Ectodermal cell (in vitro differentiated cells): ENCODE results near the gene NFRKB.
"Not testable (repeated sequence)": the region's sequence is repeated elsewhere in the genome, so short reads cannot be mapped to it uniquely, and the experiment has no call there.

ENCODE experiments used
- H3K27ac ChIP-seq: 2 replicates; pipeline ENCODE4 v1.7.0; 2013; ENCODE audit warnings: mild to moderate bottlenecking, low read depth, low read length; ENCODE audit not compliant: insufficient read depth, poor library complexity, severe bottlenecking
- H3K27me3 ChIP-seq: 2 replicates; pipeline ENCODE4 v1.7.0; 2013; ENCODE audit warnings: mild to moderate bottlenecking, low read length; ENCODE audit not compliant: insufficient read depth, control insufficient read depth, poor library complexity, severe bottlenecking
- H3K36me3 ChIP-seq: one replicate; pipeline ENCODE4 v1.7.0; 2013; ENCODE audit warnings: low read length; ENCODE audit not compliant: control insufficient read depth, insufficient read depth
- H3K4me1 ChIP-seq: one replicate; pipeline ENCODE4 v1.7.0; 2013; ENCODE audit warnings: low read length; ENCODE audit not compliant: control insufficient read depth, insufficient read depth
- H3K4me3 ChIP-seq: 2 replicates; pipeline ENCODE4 v1.7.0; 2013; ENCODE audit warnings: low read depth, low read length, control low read depth; ENCODE audit not compliant: insufficient read depth
- H3K9me3 ChIP-seq: 2 replicates; pipeline ENCODE4 v1.7.0; 2013; ENCODE audit warnings: mild to moderate bottlenecking, low read length, moderate library complexity; ENCODE audit not compliant: control insufficient read depth
- WGBS, 2 experiments: methylation state at CpG; one replicate each; pipeline ENCODE4 v1.1.7; 2013; ENCODE audit warnings: missing lambda C conversion rate in 2 of 2; 5-methylcytosine and 5-hydroxymethylcytosine counted together

The NFRKB gene

GRCh38 chr11:129896062-129896461, 684 bp upstream of the NFRKB start:
- Histone ChIP-seq H3K27me3 (no peaks in the 10 kb centered on the region), H3K36me3 (peaks cover 10% of the 10 kb centered on the region), H3K4me1 (peaks cover 12% of the 10 kb centered on the region), H3K9me3 (no peaks in the 10 kb centered on the region), H3K27ac (peak overlapping the region; percentile 19), H3K4me3 (peak overlapping the region; percentile 75)
- 90 to 94% methylated on average over 9 of the region's 9 CpGs for WGBS, 2 experiments

GRCh38 chr11:129894278-129895125, 876 bp downstream of the NFRKB start:
- Histone ChIP-seq H3K4me1 (peaks cover 12% of the 10 kb centered on the region), H3K36me3 (peaks cover 14% of the 10 kb centered on the region), H3K27me3 (no peaks in the 10 kb centered on the region), H3K27ac (no peak overlapping the region), H3K9me3 (no peaks in the 10 kb centered on the region), H3K4me3 (peak overlapping the region; percentile 75)
- 30 to 42% methylated on average over 11 to 13 of the region's 13 CpGs for WGBS, 2 experiments

- Histone ChIP-seq H3K36me3 (peaks cover 63% of the 10 kb centered on the region), H3K9me3 (no peaks in the 10 kb centered on the region), H3K4me1 (no peaks in the 10 kb centered on the region), H3K4me3 (no peak overlapping the region), H3K27ac (no peak overlapping the region), H3K27me3 (no peaks in the 10 kb centered on the region)
- WGBS, 2 experiments, result 92 to 96% methylated on average over 4 to 5 of the region's 5 CpGs
Observed at GRCh38 chr11:129888451-129888850, 6.9 kb downstream of the NFRKB start.

- no peak overlapping the region for H3K4me3 ChIP-seq
- H3K9me3 ChIP-seq, result no peaks in the 10 kb centered on the region
- H3K27me3 ChIP-seq, result no peaks in the 10 kb centered on the region
- H3K4me1 ChIP-seq, result no peaks in the 10 kb centered on the region
- no peak overlapping the region for H3K27ac ChIP-seq
- WGBS, 2 experiments, result 95 to 97% methylated on average over 11 of the region's 12 CpGs
- H3K36me3 ChIP-seq, result peaks cover 83% of the 10 kb centered on the region
Observed at GRCh38 chr11:129885381-129885780, 10.0 kb downstream of the NFRKB start.

GRCh38 chr11:129884581-129884980, 10.8 kb downstream of the NFRKB start:
- no peaks in the 10 kb centered on the region for H3K27me3 ChIP-seq
- H3K4me1 ChIP-seq, result no peaks in the 10 kb centered on the region
- H3K36me3 ChIP-seq, result peaks cover 83% of the 10 kb centered on the region
- no peak overlapping the region for H3K4me3 ChIP-seq
- H3K9me3 ChIP-seq, result no peaks in the 10 kb centered on the region
- 95 to 96% methylated on average over 8 of the region's 8 CpGs for WGBS, 2 experiments
- no peak overlapping the region for H3K27ac ChIP-seq

GRCh38 chr11:129881570-129882170, 13.7 kb downstream of the NFRKB start:
- Histone ChIP-seq H3K4me3 (no peak overlapping the region), H3K4me1 (no peaks in the 10 kb centered on the region), H3K9me3 (no peaks in the 10 kb centered on the region), H3K27me3 (no peaks in the 10 kb centered on the region), H3K36me3 (peaks cover 93% of the 10 kb centered on the region), H3K27ac (no peak overlapping the region)
- WGBS, 2 experiments, result 86 to 87% methylated on average over 9 of the region's 9 CpGs

GRCh38 chr11:129880311-129880710, 15.1 kb downstream of the NFRKB start:
- no peaks in the 10 kb centered on the region for H3K9me3 ChIP-seq
- no peaks in the 10 kb centered on the region for H3K4me1 ChIP-seq
- H3K4me3 ChIP-seq, result no peak overlapping the region
- H3K27me3 ChIP-seq, result no peaks in the 10 kb centered on the region
- H3K27ac ChIP-seq, result no peak overlapping the region
- H3K36me3 ChIP-seq, result peaks cover 86% of the 10 kb centered on the region
- whole genome bisulfite sequencing, 2 experiments, result 92 to 93% methylated on average over 3 of the region's 3 CpGs

GRCh38 chr11:129871914-129872313, 23.5 kb downstream of the NFRKB start:
- Histone ChIP-seq H3K9me3 (no peaks in the 10 kb centered on the region), H3K36me3 (peaks cover 65% of the 10 kb centered on the region), H3K27ac (no peak overlapping the region), H3K4me1 (no peaks in the 10 kb centered on the region), H3K4me3 (no peak overlapping the region), H3K27me3 (no peaks in the 10 kb centered on the region)
- 96 to 97% methylated on average over 7 of the region's 7 CpGs for WGBS, 2 experiments

- WGBS, 2 experiments, result 83 to 89% methylated on average over 15 to 16 of the region's 16 CpGs
- H3K27ac ChIP-seq, result not testable (repeated sequence)
- peaks cover 65% of the 10 kb centered on the region for H3K36me3 ChIP-seq
Observed at GRCh38 chr11:129868626-129869025, 26.8 kb downstream of the NFRKB start.

GRCh38 chr11:129866311-129866710, 29.1 kb downstream of the NFRKB start:
- WGBS, 2 experiments, result 67 to 71% methylated on average over 3 of the region's 3 CpGs
- H3K36me3 ChIP-seq, result peaks cover 58% of the 10 kb centered on the region
- no peak overlapping the region for H3K27ac ChIP-seq
- no peaks in the 10 kb centered on the region for H3K27me3 ChIP-seq
- H3K4me1 ChIP-seq, result no peaks in the 10 kb centered on the region
- no peak overlapping the region for H3K4me3 ChIP-seq
- H3K9me3 ChIP-seq, result no peaks in the 10 kb centered on the region

More at GRCh38 chr11:129868626-129869025, 26.8 kb downstream of the NFRKB start:
- H3K27me3 ChIP-seq, H3K9me3 ChIP-seq, H3K4me1 ChIP-seq, H3K4me3 ChIP-seq: not testable (repeated sequence)
